Lower leg skin (tissue), 4 donors: Measurements from ENCODE around the gene ELK1. TPM values are rescaled to one million over a fixed set of nuclear protein-coding genes. Genes with fewer than 3 reads are reported as not detected.

Experiments used
- DNase-seq, 2 donors: peaks; one replicate each; pipeline ENCODE4 v3.0.0-alpha.2; 2019; ENCODE audit warnings: low spot score in 2 of 2
- H3K4me3 ChIP-seq: fragments of 200-600 bp; sonication (generic); 2 replicates; pipeline ENCODE4 v1.5.1; 2017; ENCODE audit warnings: mild to moderate bottlenecking, low read depth; ENCODE audit not compliant: poor library complexity, severe bottlenecking
- POLR2A ChIP-seq, 2 donors: fragments of 450-650 bp; IDR thresholded peaks; one replicate each; pipeline ENCODE4 v1.6.1; 2016 to 2017; ENCODE audit warnings: antibody characterized with exemption in 2 of 2, mild to moderate bottlenecking in 1 of 2, moderate library complexity in 1 of 2
- WGBS, 2 donors: methylation state at CpG; one replicate each; pipeline ENCODE4 v1.1.5; 2018; 5-methylcytosine and 5-hydroxymethylcytosine counted together
- intact Hi-C: fragments of 100-400 bp; cut with DNase I; formaldehyde crosslinking; loops from one replicate; pipeline ENCODE4 v1.15.0; 2023; ENCODE audit warnings: low total_unique reads
- total RNA-seq, 4 donors: library from RNA; depleted of rRNA; stranded (reverse); fragments of >200 nt; gene quantifications; one replicate each; pipeline ENCODE4 v1.1.0, GENCODE V29; 2016
- TF ChIP-seq, protein P1 (sequence below), 3 donors: fragments of 450-650 bp; IDR thresholded peaks; one replicate each; pipeline ENCODE4 v1.5.1; 2016; ENCODE audit warnings: antibody characterized with exemption in 3 of 3, mild to moderate bottlenecking in 3 of 3, moderate library complexity in 2 of 3

ELK1 gene
- total RNA-seq, 4 donors from 2014 or later, result 19.7 to 28.4 (median 25.5) TPM

DNA sequence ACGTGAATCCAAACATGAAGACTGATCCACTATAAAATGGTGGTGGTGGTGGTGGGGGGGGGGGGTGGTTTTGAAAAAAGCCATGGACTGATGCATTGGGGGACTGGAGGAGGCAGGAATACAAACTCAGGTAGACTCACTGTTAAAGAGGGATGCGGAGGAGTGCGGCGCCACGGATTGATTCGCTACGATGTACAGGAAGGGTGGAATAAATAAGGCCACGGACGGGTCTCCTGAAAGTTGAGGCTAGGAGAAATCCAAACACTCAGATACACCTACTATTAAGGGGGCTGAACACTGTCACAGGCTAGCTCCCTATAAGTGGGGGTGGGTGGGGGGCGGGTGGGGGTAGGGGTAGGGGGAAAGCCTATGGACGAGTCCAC, 591 bp downstream of the ELK1 start:
- WGBS, 2 donors, result 1 to 36% methylated on average over 11 of the region's 11 CpGs
- intact Hi-C loops, result no loop called here
- H3K4me3 ChIP-seq, result no peak overlapping the region
- TF ChIP-seq POLR2A (IDR thresholded peaks at IDR 0.05), result no peak
- TF ChIP-seq, protein P1, sequence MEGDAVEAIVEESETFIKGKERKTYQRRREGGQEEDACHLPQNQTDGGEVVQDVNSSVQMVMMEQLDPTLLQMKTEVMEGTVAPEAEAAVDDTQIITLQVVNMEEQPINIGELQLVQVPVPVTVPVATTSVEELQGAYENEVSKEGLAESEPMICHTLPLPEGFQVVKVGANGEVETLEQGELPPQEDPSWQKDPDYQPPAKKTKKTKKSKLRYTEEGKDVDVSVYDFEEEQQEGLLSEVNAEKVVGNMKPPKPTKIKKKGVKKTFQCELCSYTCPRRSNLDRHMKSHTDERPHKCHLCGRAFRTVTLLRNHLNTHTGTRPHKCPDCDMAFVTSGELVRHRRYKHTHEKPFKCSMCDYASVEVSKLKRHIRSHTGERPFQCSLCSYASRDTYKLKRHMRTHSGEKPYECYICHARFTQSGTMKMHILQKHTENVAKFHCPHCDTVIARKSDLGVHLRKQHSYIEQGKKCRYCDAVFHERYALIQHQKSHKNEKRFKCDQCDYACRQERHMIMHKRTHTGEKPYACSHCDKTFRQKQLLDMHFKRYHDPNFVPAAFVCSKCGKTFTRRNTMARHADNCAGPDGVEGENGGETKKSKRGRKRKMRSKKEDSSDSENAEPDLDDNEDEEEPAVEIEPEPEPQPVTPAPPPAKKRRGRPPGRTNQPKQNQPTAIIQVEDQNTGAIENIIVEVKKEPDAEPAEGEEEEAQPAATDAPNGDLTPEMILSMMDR (IDR thresholded peaks at IDR 0.05), result no peak
- no peak for DNase-seq

DNA sequence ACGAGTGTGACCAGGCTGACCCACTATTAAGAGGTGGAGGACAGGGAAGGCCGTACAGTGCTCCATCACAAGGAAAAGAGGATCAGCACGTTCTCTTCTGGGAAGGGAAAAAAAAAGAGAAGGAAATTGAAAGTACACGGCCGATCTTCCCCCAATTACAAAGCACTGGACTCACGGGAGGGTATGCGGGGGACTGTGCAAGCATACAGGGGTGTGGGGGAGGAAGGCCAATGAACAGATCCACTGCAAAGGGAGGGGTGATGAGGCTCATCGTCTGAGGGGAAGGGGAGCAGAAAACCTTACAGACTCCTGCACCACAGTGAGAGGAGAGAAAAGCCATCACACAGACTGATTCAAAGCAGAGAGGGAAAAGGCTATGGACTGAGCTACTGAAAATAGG, 1.1 kb downstream of the ELK1 start:
- intact Hi-C loops, result no loop called here
- H3K4me3 ChIP-seq, result no peak overlapping the region
- TF ChIP-seq, protein P1 (IDR thresholded peaks at IDR 0.05), result no peak
- no peak for TF ChIP-seq POLR2A (IDR thresholded peaks at IDR 0.05)
- no peak for DNase-seq
- WGBS, 2 donors, result 27 to 53% methylated on average over 7 to 8 of the region's 8 CpGs

DNA sequence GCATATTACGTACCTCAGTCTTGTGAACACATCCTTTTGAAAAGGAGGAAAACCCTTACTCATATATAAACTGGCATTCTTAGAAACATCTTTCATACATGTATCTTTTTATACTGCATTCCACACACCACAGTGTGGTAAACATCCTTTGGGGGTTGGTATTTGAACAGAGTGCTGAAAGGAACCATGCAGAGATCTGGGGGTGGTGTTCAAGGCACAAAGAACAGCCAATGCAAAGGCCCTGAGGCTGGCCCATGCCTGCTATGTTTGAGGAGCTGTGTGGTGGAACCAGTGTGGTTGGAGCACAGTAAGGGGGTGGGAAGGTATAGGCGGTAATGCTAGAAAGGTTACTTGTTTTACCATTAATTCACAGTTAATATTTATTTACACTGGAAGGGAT, 2.0 kb downstream of the ELK1 start:
- intact Hi-C loops, result no loop called here
- TF ChIP-seq, protein P1 (IDR thresholded peaks at IDR 0.05), result no peak
- no peak for TF ChIP-seq POLR2A (IDR thresholded peaks at IDR 0.05)

DNA sequence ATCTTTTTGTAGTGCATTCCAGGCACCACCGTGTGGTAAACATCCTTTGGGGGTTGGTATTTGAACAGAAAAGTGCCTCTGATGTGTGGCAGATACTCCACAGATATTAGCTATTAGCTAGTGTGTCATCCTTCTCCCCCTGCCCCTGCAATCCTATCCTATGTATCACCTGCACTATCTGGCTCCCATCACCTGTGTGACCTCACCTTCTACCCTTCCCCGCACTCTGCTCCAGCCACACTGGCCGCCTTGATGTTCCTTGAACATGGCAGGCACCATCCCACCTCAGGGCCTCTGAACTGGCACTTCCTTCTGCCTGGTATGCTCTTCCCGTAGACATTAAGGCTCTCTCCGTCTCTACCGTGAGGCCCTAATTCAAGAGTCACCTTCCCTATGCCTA, 3.7 kb downstream of the ELK1 start:
- TF ChIP-seq, protein P1 (IDR thresholded peaks at IDR 0.05), result no peak
- no peak for TF ChIP-seq POLR2A (IDR thresholded peaks at IDR 0.05)
- H3K4me3 ChIP-seq, result no peak overlapping the region
- DNase-seq, result no peak
- intact Hi-C loops, result no loop called here
- WGBS, 2 donors, result 79 to 84% methylated on average over 6 of the region's 6 CpGs

More for the DNA sequence above, 2.0 kb downstream of the ELK1 start:
- H3K4me3 ChIP-seq, result no peak overlapping the region
- WGBS, 2 donors, result 87 to 88% methylated on average over 2 of the region's 2 CpGs
- no peak for DNase-seq

DNA sequence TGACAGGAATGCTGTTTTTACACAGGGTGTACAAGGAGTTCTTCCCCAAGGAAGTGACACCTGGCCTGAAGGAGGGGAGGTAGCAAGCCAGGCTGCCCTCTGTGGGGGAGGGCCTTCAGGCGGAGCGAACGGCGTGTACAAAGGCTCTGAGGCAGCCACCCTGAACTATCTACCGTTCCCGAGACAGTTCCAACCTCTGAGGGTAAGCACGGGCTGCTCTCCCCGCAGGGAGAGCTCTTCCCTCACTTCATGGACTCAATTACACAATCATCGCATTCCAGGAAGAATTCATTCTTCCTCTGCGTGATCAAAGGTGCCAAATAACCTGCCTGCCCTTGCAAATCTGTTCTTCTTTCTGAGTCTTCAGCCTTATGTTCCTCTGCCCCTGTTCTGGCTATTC, 4.8 kb downstream of the ELK1 start:
- intact Hi-C loops, result no loop called here
- no peak for DNase-seq
- WGBS, 2 donors, result 58 to 74% methylated on average over 8 to 10 of the region's 10 CpGs
- H3K4me3 ChIP-seq, result no peak overlapping the region
- no peak for TF ChIP-seq POLR2A (IDR thresholded peaks at IDR 0.05)
- TF ChIP-seq, protein P1 (IDR thresholded peaks at IDR 0.05), result no peak

DNA sequence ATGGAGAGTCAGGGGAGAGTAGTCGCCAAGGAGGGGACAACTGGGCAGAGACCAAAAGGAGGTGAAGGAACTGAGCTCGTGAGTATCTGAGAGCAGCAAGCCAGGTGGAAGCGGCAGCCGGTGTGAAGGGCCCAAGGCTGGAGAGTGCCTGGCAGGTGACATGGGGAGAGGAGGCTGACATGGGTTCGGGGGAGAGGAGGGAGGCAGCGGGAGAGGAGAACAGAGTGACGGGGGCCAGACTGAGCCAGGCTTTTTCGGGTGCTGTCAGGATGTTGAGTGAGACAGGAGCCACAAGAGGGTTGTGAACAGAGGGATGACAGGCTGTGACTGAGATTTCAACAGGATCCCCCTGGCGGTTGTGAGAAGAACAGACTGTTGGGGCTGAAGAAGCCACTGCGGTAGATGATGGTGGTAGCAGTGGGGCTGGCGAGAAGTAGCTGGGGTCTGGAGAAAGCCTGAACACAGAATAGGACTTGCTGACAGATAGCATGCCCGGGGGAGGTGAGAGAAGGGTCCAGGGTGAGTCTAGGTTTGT, 5.7 kb downstream of the ELK1 start:
- no peak overlapping the region for H3K4me3 ChIP-seq
- WGBS, 2 donors, result 69 to 76% methylated on average over 12 of the region's 12 CpGs
- TF ChIP-seq, protein P1 (IDR thresholded peaks at IDR 0.05), result no peak
- TF ChIP-seq POLR2A (IDR thresholded peaks at IDR 0.05), result no peak
- no peak for DNase-seq
- intact Hi-C loops, result no loop called here
